Prostate gland (tissue), 2 donors: ENCODE measurements around the gene LRSAM1. TPM values are rescaled to one million over a fixed set of nuclear protein-coding genes. Genes with fewer than 3 reads are reported as not detected.

Source experiments
- DNase-seq: peaks from one replicate; pipeline ENCODE4 v3.0.0-alpha.2; 2019; ENCODE audit warnings: low spot score
- H3K27ac ChIP-seq, 2 donors: fragments of 200-600 bp; sonication (generic); 2 replicates each; pipeline ENCODE4 v1.5.1; 2017 to 2019
- H3K27me3 ChIP-seq: fragments of 200-600 bp; sonication (generic); replicated peaks from 2 replicates; pipeline ENCODE4 v1.5.1; 2019; ENCODE audit not compliant: insufficient read depth
- H3K36me3 ChIP-seq, 2 donors: fragments of 200-600 bp; sonication (generic); 1 replicate in 1 of 2; 2 replicates in 1 of 2; pipeline versions ENCODE4 v1.5.1 to v1.8.1; 2017 to 2019
- H3K4me1 ChIP-seq: fragments of 200-600 bp; sonication (generic); replicated peaks from 2 replicates; pipeline ENCODE4 v1.5.1; 2019
- H3K4me3 ChIP-seq, 2 donors: fragments of 200-600 bp; sonication (generic); 2 replicates each; pipeline ENCODE4 v1.5.1; 2017 to 2019
- H3K9me3 ChIP-seq: fragments of 200-600 bp; sonication (generic); 2 replicates; pipeline ENCODE4 v1.5.1; 2017
- CTCF ChIP-seq, 4 experiments: fragments of 200-600 bp in 2 of 4; fragments of 450-650 bp in 2 of 4; sonication (generic) in 2 of 4; IDR thresholded peaks; 1 replicate in 3 of 4; 2 replicates in 1 of 4; pipeline ENCODE4 v1.5.1; 2016 to 2019; ENCODE audit warnings: antibody characterized with exemption in 4 of 4, mild to moderate bottlenecking in 2 of 4, moderate library complexity in 2 of 4
- POLR2A ChIP-seq: fragments of 450-650 bp; IDR thresholded peaks from one replicate; pipeline ENCODE4 v1.6.1; 2016; ENCODE audit warnings: antibody characterized with exemption, mild to moderate bottlenecking
- POLR2AphosphoS5 ChIP-seq: sonication (generic); formaldehyde crosslinking; IDR thresholded peaks from one replicate; pipeline ENCODE4 v1.6.1; 2017; ENCODE audit warnings: antibody characterized with exemption
- WGBS: methylation state at CpG from one replicate; pipeline ENCODE4 v1.1.5; 2018; 5-methylcytosine and 5-hydroxymethylcytosine counted together
- intact Hi-C: fragments of 100-400 bp; cut with DNase I; formaldehyde crosslinking; loops from one replicate; pipeline ENCODE4 v1.14.2; 2022
- total RNA-seq, 2 donors: library from RNA; depleted of rRNA; stranded (reverse); fragments of >200 nt; gene quantifications; one replicate each; pipeline ENCODE4 v1.1.0, GENCODE V29; 2016

LRSAM1 gene
- total RNA-seq, 2 donors from 2014 or later = 14.8 to 30.5 TPM

- H3K27me3 ChIP-seq = no peaks in the 10 kb centered on the region
- H3K27ac ChIP-seq = no peak overlapping the region
- H3K4me3 ChIP-seq = no peak overlapping the region
- TF ChIP-seq CTCF (IDR thresholded peaks at IDR 0.05) (no peak), POLR2A (no peak), POLR2AphosphoS5 (no peak)
- peaks cover 13 to 24% of the 10 kb centered on the region in 2 donors for H3K36me3 ChIP-seq
- WGBS = 79% methylated on average over 7 of the region's 7 CpGs
- peaks cover 9% of the 10 kb centered on the region for H3K4me1 ChIP-seq
- no peaks in the 10 kb centered on the region for H3K9me3 ChIP-seq
- DNase-seq = no peak
- intact Hi-C loops = no loop called here
These were observed 4.4 kb upstream of the LRSAM1 start for GRCh38 chr9:127446713-127447415.

- Histone ChIP-seq H3K4me1 (peaks cover 13% of the 10 kb centered on the region), H3K27ac (no peak overlapping the region), H3K9me3 (no peaks in the 10 kb centered on the region), H3K36me3 (peaks cover 13 to 24% of the 10 kb centered on the region in 2 donors), H3K4me3 (no peak overlapping the region), H3K27me3 (no peaks in the 10 kb centered on the region)
- DNase-seq = no peak
- intact Hi-C loops = no loop called here
- 74% methylated on average over 7 of the region's 7 CpGs for WGBS
- TF ChIP-seq CTCF (IDR thresholded peaks at IDR 0.05) (no peak), POLR2A (no peak), POLR2AphosphoS5 (no peak)
These were observed 3.7 kb upstream of the LRSAM1 start for GRCh38 chr9:127447416-127448111.

GRCh38 chr9:127448112-127448805 lies 3.1 kb upstream of the LRSAM1 start:
- 63% methylated on average over 8 of the region's 8 CpGs for WGBS
- intact Hi-C loops = no loop called here
- Histone ChIP-seq H3K4me3 (no peak overlapping the region), H3K36me3 (peaks cover 13 to 24% of the 10 kb centered on the region in 2 donors), H3K27ac (no peak overlapping the region), H3K4me1 (peaks cover 16% of the 10 kb centered on the region), H3K9me3 (no peaks in the 10 kb centered on the region), H3K27me3 (no peaks in the 10 kb centered on the region)
- no peak for TF ChIP-seq POLR2A
- no peak for TF ChIP-seq POLR2AphosphoS5
- TF ChIP-seq CTCF (IDR thresholded peaks at IDR 0.05) = no peak
- DNase-seq = no peak

GRCh38 chr9:127449332-127449966 lies 1.9 kb upstream of the LRSAM1 start:
- Histone ChIP-seq H3K4me1 (peaks cover 16% of the 10 kb centered on the region), H3K36me3 (peaks cover 9 to 19% of the 10 kb centered on the region in 2 donors)

More at GRCh38 chr9:127449332-127449966, 1.9 kb upstream of the LRSAM1 start:
- H3K4me3 ChIP-seq = peak overlapping the region; percentile 70 to 78
- no peak for TF ChIP-seq POLR2AphosphoS5
- no peak for TF ChIP-seq CTCF (IDR thresholded peaks at IDR 0.05)
- no peak for TF ChIP-seq POLR2A
- no peaks in the 10 kb centered on the region for H3K9me3 ChIP-seq
- no peaks in the 10 kb centered on the region for H3K27me3 ChIP-seq
- no peak for DNase-seq
- WGBS = 42% methylated on average over 5 of the region's 5 CpGs
- peak overlapping the region; percentile 93 to 94 for H3K27ac ChIP-seq
- intact Hi-C loops = no loop called here
